Vagina (tissue), 2 donors: ENCODE results near the gene B4GALT3. TPM values are rescaled to one million over a fixed set of nuclear protein-coding genes. Genes with fewer than 3 reads are reported as not detected.
A peak's percentile ranks its signal among the peaks of the same experiment; 100 is the strongest.

Experiments
- DNase-seq, 2 donors: peaks; one replicate each; pipeline ENCODE4 v3.0.0-alpha.2; 2017; ENCODE audit errors: extremely low spot score in 2 of 2
- H3K27ac ChIP-seq: fragments of 200-600 bp; sonication (generic); one replicate; pipeline ENCODE4 v1.5.1; 2019
- H3K27me3 ChIP-seq: fragments of 200-600 bp; sonication (generic); one replicate; pipeline ENCODE4 v1.5.1; 2019
- H3K36me3 ChIP-seq, 2 donors: fragments of 200-600 bp; sonication (generic); one replicate each; pipeline ENCODE4 v1.5.1; 2017 to 2019
- H3K4me1 ChIP-seq: fragments of 200-600 bp; sonication (generic); one replicate; pipeline ENCODE4 v1.5.1; 2019
- H3K4me3 ChIP-seq, 2 donors: fragments of 200-600 bp; sonication (generic); 1 replicate in 1 of 2; 2 replicates in 1 of 2; pipeline ENCODE4 v1.5.1; 2016 to 2019
- H3K9me3 ChIP-seq: fragments of 200-600 bp; sonication (generic); one replicate; pipeline ENCODE4 v1.5.1; 2019
- CTCF ChIP-seq, 3 experiments: fragments of 450-650 bp in 2 of 3; fragments of 200-600 bp in 1 of 3; sonication (generic) in 1 of 3; IDR thresholded peaks; one replicate each; pipeline ENCODE4 v1.5.1; 2017 to 2019; ENCODE audit warnings: antibody characterized with exemption in 3 of 3, mild to moderate bottlenecking in 2 of 3, moderate library complexity in 2 of 3
- POLR2A ChIP-seq, 2 donors: fragments of 450-650 bp; IDR thresholded peaks; one replicate each; pipeline ENCODE4 v1.6.1; 2017; ENCODE audit warnings: antibody characterized with exemption in 2 of 2, mild to moderate bottlenecking in 2 of 2, moderate library complexity in 2 of 2
- POLR2AphosphoS5 ChIP-seq, 2 donors: sonication (generic); formaldehyde crosslinking; IDR thresholded peaks; one replicate each; pipeline ENCODE4 v1.9.0; 2017; ENCODE audit warnings: antibody characterized with exemption in 2 of 2, mild to moderate bottlenecking in 2 of 2, low read depth in 1 of 2; ENCODE audit not compliant: insufficient read depth in 1 of 2
- intact Hi-C: fragments of 100-400 bp; cut with DNase I; formaldehyde crosslinking; loops from one replicate; pipeline ENCODE4 v1.15.1; 2023
- total RNA-seq: library from RNA; depleted of rRNA; stranded (reverse); fragments of >200 nt; gene quantifications from one replicate; pipeline ENCODE4 v1.2.3, GENCODE V29; 2016

B4GALT3 gene
- total RNA-seq, 1 donor from 2014 or later, result 16.2 TPM

- no peaks in the 10 kb centered on the region for H3K9me3 ChIP-seq
- DNase-seq, result no peak
- H3K27me3 ChIP-seq, result no peaks in the 10 kb centered on the region
- H3K4me3 ChIP-seq, result no peak overlapping the region
- H3K4me1 ChIP-seq, result peaks cover 11% of the 10 kb centered on the region
- no peaks in the 10 kb centered on the region for H3K36me3 ChIP-seq
- TF ChIP-seq CTCF (IDR thresholded peaks at IDR 0.05), result no peak
- no peak for TF ChIP-seq POLR2A (IDR thresholded peaks at IDR 0.05)
- no peak for TF ChIP-seq POLR2AphosphoS5 (IDR thresholded peaks at IDR 0.05; ENCODE audit: insufficient read depth in 1 of 2, low read depth in 1 of 2)
- intact Hi-C loops, result no loop called here
- no peak overlapping the region for H3K27ac ChIP-seq
Observed at GRCh38 chr1:161137881-161138280, 39.4 kb downstream of the B4GALT3 start.

- Histone ChIP-seq H3K36me3 (peaks cover 0 to 12% of the 10 kb centered on the region in 2 donors), H3K4me1 (peaks cover 47% of the 10 kb centered on the region), H3K4me3 (peak overlapping the region; percentile 59 to 73), H3K27ac (peak overlapping the region; percentile 96), H3K9me3 (no peaks in the 10 kb centered on the region), H3K27me3 (no peaks in the 10 kb centered on the region)
- no peak for TF ChIP-seq POLR2A (IDR thresholded peaks at IDR 0.05)
- TF ChIP-seq POLR2AphosphoS5 (IDR thresholded peaks at IDR 0.05; ENCODE audit: insufficient read depth in 1 of 2, low read depth in 1 of 2), result peak in 1 of 2 donors; percentile 2
- DNase-seq, result no peak
- intact Hi-C loops, result no loop called here
Observed at GRCh38 chr1:161133220-161133740, 44.0 kb downstream of the B4GALT3 start.

GRCh38 chr1:161132410-161133219, 44.7 kb downstream of the B4GALT3 start, which contains the start of gene DEDD:
Gene DEDD, minus strand, starts transcription at chr1:161132667. Its CDS starts 8,205 bp downstream, at chr1:161124462.
- H3K36me3 ChIP-seq, result peaks cover 0 to 18% of the 10 kb centered on the region in 2 donors
- no peaks in the 10 kb centered on the region for H3K27me3 ChIP-seq
- H3K4me3 ChIP-seq, result peak within 1 kb of the TSS; percentile 59 to 73
- H3K4me1 ChIP-seq, result peaks cover 52% of the 10 kb centered on the region
- peak within 1 kb of the TSS; percentile 96 for H3K27ac ChIP-seq
- TF ChIP-seq POLR2A (IDR thresholded peaks at IDR 0.05) (peak in 1 of 2 donors; percentile 36), POLR2AphosphoS5 (IDR thresholded peaks at IDR 0.05; ENCODE audit: insufficient read depth in 1 of 2, low read depth in 1 of 2) (peak; percentile 78 to 80), CTCF (IDR thresholded peaks at IDR 0.05) (no peak)
- DNase-seq, result peak in 1 of 2 donors; percentile 96
- intact Hi-C loops, result no loop called here
- H3K9me3 ChIP-seq, result no peaks in the 10 kb centered on the region

GRCh38 chr1:161131523-161132409, 45.5 kb downstream of the B4GALT3 start:
- no peak for DNase-seq
- H3K27me3 ChIP-seq, result no peaks in the 10 kb centered on the region
- TF ChIP-seq POLR2A (IDR thresholded peaks at IDR 0.05), result no peak
- TF ChIP-seq CTCF (IDR thresholded peaks at IDR 0.05), result no peak
- TF ChIP-seq POLR2AphosphoS5 (IDR thresholded peaks at IDR 0.05; ENCODE audit: insufficient read depth in 1 of 2, low read depth in 1 of 2), result no peak
- no peaks in the 10 kb centered on the region for H3K9me3 ChIP-seq
- peaks cover 56% of the 10 kb centered on the region for H3K4me1 ChIP-seq
- intact Hi-C loops, result no loop called here
- H3K27ac ChIP-seq, result peak overlapping the region; percentile 96
- peaks cover 0 to 20% of the 10 kb centered on the region in 2 donors for H3K36me3 ChIP-seq
- H3K4me3 ChIP-seq, result peak overlapping the region; percentile 59 to 73

GRCh38 chr1:161130266-161130665, 47.0 kb downstream of the B4GALT3 start:
- no peaks in the 10 kb centered on the region for H3K27me3 ChIP-seq
- peak overlapping the region; percentile 96 for H3K27ac ChIP-seq
- H3K9me3 ChIP-seq, result no peaks in the 10 kb centered on the region
- intact Hi-C loops, result no loop called here
- no peak for DNase-seq
- H3K4me1 ChIP-seq, result peaks cover 56% of the 10 kb centered on the region
- H3K4me3 ChIP-seq, result no peak overlapping the region
- TF ChIP-seq CTCF (IDR thresholded peaks at IDR 0.05) (no peak), POLR2A (IDR thresholded peaks at IDR 0.05) (no peak), POLR2AphosphoS5 (IDR thresholded peaks at IDR 0.05; ENCODE audit: insufficient read depth in 1 of 2, low read depth in 1 of 2) (no peak)
- H3K36me3 ChIP-seq, result peaks cover 0 to 26% of the 10 kb centered on the region in 2 donors
